HG03457 (cell line): ENCODE measurements around the gene NHLH2.

ENCODE experiments used
- ATAC-seq: cut with Tn5 transposase; IDR thresholded peaks from one replicate; pipeline ENCODE4 v1.9.1; 2021; ENCODE audit warnings: moderate number of reproducible peaks; ENCODE audit not compliant: unreplicated experiment

NHLH2 gene

DNA sequence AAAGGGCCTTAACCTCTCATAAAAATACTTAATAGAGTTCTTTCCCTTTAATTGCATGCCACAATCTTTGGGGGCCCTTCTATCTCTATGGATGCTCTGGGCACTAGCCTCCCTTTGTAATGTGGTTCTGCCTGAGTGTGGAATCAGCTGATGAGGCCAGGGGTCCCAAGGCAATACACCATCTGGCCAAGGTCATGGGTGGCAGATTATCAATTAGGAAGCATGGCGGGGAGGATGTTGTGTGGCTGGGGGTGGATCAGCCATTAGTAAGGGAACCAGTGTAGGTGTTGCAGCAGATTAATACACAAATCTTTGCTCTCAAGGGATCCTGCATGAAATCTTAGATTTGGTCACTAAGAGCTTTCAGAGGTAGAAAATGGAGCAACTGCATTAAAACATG lies 35.3 kb downstream of the NHLH2 start:
- no peak for ATAC-seq

DNA sequence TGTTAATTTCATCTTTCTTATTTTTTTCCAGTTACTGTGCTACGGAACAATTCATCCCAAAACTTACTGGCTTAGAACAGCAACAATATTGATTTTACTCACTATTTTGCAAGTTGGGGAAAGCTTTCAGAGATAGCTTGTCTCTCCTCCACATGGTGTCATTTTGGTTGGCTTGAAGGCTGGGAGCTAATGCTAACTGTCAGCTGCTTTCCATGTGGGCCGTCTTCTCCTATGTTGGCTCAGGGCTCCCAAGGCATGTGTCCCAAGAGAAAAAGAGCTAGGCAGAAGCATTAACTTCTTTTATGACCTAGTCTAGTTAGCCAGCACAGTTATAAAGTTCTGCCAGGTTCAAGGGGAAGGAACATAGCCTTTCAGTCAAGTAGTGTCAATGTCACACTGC lies 38.5 kb downstream of the NHLH2 start:
- ATAC-seq: no peak

DNA sequence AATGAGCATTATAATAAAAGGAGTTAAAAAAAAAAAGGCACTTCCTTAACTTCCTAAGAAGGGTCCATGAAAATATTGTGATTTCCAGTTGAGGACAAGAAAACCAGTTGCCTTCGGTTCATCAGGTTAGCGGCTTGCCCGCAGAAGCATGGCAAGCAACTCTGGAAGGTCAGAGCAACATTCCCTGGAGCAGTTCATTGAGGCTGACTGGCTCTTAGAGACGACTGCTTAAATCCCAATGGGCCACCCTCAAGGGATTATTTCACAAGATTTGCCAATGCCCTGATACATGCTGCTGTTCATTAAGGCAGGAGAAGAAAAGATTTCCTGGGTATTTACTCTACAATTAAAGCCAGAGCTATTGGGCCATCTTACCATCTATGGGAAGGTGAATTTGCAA lies 43.4 kb downstream of the NHLH2 start:
- ATAC-seq: no peak

DNA sequence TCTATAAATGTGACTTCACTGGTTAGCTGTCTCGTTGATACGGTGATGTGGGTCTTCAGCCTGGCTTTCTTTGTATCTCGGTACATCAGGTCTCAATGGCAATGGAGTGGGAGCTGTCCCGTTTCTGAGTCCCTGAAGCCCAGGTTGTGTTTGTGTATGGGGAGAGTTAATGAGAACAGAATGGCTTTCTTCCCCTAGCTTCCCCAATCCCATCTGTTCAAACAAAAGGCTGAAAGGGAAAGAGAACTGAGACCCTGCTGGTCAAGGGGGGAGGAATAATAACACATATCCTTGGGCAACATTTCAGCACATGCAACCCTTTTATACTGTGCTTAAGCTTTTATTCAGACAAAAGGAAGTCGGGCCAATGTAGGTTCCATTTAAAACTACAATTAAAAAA lies 44.0 kb downstream of the NHLH2 start:
- no peak for ATAC-seq

DNA sequence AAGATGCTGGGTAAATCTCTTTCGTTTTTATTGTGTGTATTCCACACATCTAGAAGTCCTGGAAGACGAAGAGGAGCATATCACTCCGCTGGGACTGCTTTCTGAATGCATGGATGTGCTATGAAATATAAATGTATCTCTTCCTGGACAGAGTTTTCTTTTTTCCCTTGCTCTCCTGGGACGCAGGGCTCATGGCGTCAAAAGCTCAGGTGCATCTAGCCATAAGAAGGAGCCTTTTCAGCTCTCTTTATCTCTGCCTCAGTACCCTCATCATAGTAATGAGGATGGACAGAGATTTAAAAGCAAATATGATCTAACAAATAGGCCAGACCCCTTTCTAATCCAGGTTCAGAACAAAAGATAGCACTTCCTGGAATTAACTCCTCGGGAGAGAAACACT lies 44.9 kb downstream of the NHLH2 start:
- ATAC-seq: no peak

- no peak for ATAC-seq
Measured at GRCh38 chr1:115794976-115795639, 45.8 kb downstream of the NHLH2 start.

GRCh38 chr1:115793162-115793561 lies 47.8 kb downstream of the NHLH2 start:
- ATAC-seq: no peak

DNA sequence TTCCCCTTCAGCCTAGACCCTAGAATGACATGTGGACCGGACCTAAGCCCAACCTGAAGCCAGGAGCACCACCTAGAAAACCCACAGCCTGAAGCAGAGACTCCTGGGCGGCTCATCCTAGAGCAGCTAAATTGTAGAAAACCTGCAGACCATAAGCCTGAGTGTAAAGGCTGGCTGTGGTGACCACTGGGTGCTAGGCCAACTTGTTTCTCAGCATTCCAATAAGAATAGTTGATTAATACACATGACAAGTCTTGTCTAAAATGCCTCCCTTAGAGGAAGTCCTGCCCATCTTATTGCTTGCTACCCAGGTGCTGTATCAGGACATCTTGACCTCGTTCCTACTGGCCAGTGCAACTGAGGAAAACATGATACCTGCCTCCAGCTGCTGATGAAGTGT lies 49.1 kb downstream of the NHLH2 start:
- ATAC-seq: no peak

GRCh38 chr1:115790846-115791245 lies 50.1 kb downstream of the NHLH2 start:
- ATAC-seq: no peak

- ATAC-seq: no peak
Measured at GRCh38 chr1:115790356-115790755, 50.6 kb downstream of the NHLH2 start.
